Stimulated activated memory B cell treated with anti-CD40 and anti-IgM and Interleukin-4, amounts not matched to agents 10 μg/mL and 1 μg/mL and 100 μg/mL, for 72 hours (primary cell): Measurements from ENCODE around the gene LMOD1.

Experiments
- ATAC-seq: fragments of 150-1000 bp; cut with Tn5 transposase; 2 replicates; pipeline ENCODE4 v1.10.0; 2021
- H3K27ac Mint-ChIP-seq: one replicate; pipeline ENCODE4 v1.8.0; 2022; ENCODE audit warnings: mild to moderate bottlenecking, mixed read lengths
- H3K27me3 Mint-ChIP-seq: one replicate; pipeline ENCODE4 v1.8.0; 2022; ENCODE audit warnings: mixed read lengths
- H3K36me3 Mint-ChIP-seq: one replicate; pipeline ENCODE4 v1.8.0; 2022; ENCODE audit warnings: mixed read lengths
- H3K4me1 Mint-ChIP-seq: one replicate; pipeline ENCODE4 v1.8.0; 2022; ENCODE audit warnings: mixed read lengths
- H3K4me3 Mint-ChIP-seq: one replicate; pipeline ENCODE4 v1.8.0; 2022; ENCODE audit warnings: mild to moderate bottlenecking, moderate library complexity, mixed read lengths
- H3K9me3 Mint-ChIP-seq: one replicate; pipeline ENCODE4 v1.8.0; 2022; ENCODE audit warnings: mixed read lengths

The LMOD1 gene

DNA sequence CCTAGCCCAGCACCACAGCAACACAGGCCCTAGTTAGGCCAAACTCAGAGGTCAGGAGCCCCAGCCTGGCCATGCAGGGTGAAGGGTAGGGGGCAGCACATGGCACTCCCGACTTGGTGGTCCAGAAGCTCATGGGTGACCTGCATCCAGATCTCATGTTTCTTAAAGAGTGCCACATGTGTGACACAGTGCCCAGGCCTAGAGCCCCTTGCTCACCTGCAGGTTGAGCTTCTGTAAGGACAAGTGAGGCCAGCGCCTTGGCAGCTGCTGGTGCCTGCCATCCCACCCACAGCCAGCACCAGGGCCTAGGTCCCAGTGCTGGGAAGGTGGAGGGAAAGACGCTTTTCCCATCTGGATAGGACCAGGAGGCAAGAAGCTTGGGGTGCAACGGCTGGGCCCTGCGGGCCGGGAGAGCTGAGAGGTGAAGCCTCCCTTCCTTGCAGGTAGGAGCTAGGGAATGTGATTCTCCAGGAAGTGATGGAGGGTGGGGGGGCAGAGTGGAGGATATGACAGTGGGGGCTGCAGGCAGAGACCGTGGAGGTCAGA lies 51.2 kb downstream of the LMOD1 start:
- no peaks in the 10 kb centered on the region for H3K9me3 Mint-ChIP-seq
- peaks cover 54% of the 10 kb centered on the region for H3K27me3 Mint-ChIP-seq
- H3K36me3 Mint-ChIP-seq: no peaks in the 10 kb centered on the region
- no peak overlapping the region for H3K4me3 Mint-ChIP-seq
- no peak overlapping the region for H3K27ac Mint-ChIP-seq
- H3K4me1 Mint-ChIP-seq: peaks cover 5% of the 10 kb centered on the region
- no peak for ATAC-seq

GRCh38 chr1:201894343-201895119 lies 51.8 kb downstream of the LMOD1 start:
- no peak for ATAC-seq
- H3K36me3 Mint-ChIP-seq: no peaks in the 10 kb centered on the region
- H3K27me3 Mint-ChIP-seq: peaks cover 56% of the 10 kb centered on the region
- peaks cover 9% of the 10 kb centered on the region for H3K4me1 Mint-ChIP-seq
- no peaks in the 10 kb centered on the region for H3K9me3 Mint-ChIP-seq
- no peak overlapping the region for H3K4me3 Mint-ChIP-seq
- no peak overlapping the region for H3K27ac Mint-ChIP-seq

DNA sequence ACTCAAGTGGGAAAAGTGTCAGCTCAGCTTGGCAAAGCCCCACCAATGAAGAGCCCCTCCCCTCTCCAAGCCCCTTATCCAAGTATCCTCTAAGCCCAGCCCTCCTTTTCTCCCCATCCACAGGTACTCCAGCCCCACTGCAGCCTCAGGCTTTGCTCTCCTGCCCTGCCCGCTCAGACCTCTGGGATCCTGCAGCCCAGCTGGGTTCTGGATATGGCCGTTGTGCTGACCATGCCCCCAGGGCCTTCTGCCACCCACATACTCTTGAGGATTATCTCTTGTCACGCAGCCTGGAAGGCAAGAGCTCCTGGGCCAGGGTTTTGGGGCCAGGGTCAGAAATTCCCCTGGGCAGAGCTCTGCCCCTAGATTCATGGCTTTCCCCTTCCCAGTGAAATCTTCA lies 52.9 kb downstream of the LMOD1 start:
- Mint-ChIP-seq H3K4me1 (peaks cover 12% of the 10 kb centered on the region), H3K9me3 (no peaks in the 10 kb centered on the region), H3K27ac (no peak overlapping the region), H3K36me3 (no peaks in the 10 kb centered on the region), H3K4me3 (no peak overlapping the region), H3K27me3 (peaks cover 65% of the 10 kb centered on the region)
- no peak for ATAC-seq

DNA sequence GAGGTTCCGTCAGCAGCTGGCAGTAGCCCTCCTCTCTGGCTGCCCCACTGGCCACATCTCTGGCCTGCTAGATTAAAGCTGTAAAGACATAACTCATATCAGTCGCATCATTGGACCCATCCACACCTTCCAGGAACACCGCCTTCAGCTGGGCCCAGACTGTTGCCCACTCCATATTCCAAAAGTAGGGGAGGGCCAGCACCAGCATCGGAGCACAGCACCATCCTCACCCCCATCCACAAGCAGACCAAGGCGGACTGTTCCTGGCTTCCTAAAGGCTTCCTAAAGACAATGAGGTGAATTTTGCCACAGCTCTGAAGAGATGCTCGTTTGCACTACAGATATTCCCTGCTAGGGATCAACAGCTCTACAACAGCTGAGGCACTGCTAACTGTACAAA lies 54.1 kb downstream of the LMOD1 start:
- no peak overlapping the region for H3K4me3 Mint-ChIP-seq
- no peak overlapping the region for H3K27ac Mint-ChIP-seq

GRCh38 chr1:201891451-201892045 lies 54.8 kb downstream of the LMOD1 start:
- H3K27me3 Mint-ChIP-seq: peaks cover 84% of the 10 kb centered on the region
- no peak overlapping the region for H3K27ac Mint-ChIP-seq
- ATAC-seq: no peak
- H3K36me3 Mint-ChIP-seq: no peaks in the 10 kb centered on the region
- no peaks in the 10 kb centered on the region for H3K9me3 Mint-ChIP-seq
- no peak overlapping the region for H3K4me3 Mint-ChIP-seq
- H3K4me1 Mint-ChIP-seq: peaks cover 12% of the 10 kb centered on the region

More for the DNA sequence above, 54.1 kb downstream of the LMOD1 start:
- Mint-ChIP-seq H3K9me3 (no peaks in the 10 kb centered on the region), H3K36me3 (no peaks in the 10 kb centered on the region), H3K4me1 (peaks cover 12% of the 10 kb centered on the region), H3K27me3 (peaks cover 77% of the 10 kb centered on the region)
- no peak for ATAC-seq

- Mint-ChIP-seq H3K27ac (no peak overlapping the region), H3K4me1 (peaks cover 8% of the 10 kb centered on the region), H3K9me3 (no peaks in the 10 kb centered on the region), H3K27me3 (peaks cover 87% of the 10 kb centered on the region), H3K4me3 (no peak overlapping the region), H3K36me3 (no peaks in the 10 kb centered on the region)
- ATAC-seq: no peak
Measured at GRCh38 chr1:201890806-201891450, 55.4 kb downstream of the LMOD1 start.

DNA sequence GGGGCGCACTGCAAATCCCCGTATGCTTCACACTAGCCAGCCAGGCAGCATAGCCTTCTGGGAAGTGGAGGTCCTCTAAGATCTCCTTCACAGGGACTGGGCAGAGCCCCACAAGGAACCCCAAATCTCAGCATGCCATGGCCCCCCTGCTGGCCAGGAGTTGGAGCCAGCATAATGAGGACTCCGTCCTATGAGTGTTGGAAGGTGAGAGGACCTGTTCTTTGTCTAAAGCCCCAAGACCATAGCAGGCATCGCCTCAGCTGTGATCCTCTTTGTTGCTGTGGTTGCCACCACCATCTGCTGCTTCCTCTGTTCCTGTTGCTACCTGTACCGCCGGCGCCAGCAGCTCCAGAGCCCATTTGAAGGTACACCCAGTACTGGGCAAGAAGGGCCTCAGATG lies 56.1 kb downstream of the LMOD1 start:
- Mint-ChIP-seq H3K9me3 (no peaks in the 10 kb centered on the region), H3K27me3 (peaks cover 87% of the 10 kb centered on the region), H3K27ac (no peak overlapping the region), H3K4me1 (peaks cover 9% of the 10 kb centered on the region), H3K36me3 (no peaks in the 10 kb centered on the region), H3K4me3 (no peak overlapping the region)
- ATAC-seq: no peak

DNA sequence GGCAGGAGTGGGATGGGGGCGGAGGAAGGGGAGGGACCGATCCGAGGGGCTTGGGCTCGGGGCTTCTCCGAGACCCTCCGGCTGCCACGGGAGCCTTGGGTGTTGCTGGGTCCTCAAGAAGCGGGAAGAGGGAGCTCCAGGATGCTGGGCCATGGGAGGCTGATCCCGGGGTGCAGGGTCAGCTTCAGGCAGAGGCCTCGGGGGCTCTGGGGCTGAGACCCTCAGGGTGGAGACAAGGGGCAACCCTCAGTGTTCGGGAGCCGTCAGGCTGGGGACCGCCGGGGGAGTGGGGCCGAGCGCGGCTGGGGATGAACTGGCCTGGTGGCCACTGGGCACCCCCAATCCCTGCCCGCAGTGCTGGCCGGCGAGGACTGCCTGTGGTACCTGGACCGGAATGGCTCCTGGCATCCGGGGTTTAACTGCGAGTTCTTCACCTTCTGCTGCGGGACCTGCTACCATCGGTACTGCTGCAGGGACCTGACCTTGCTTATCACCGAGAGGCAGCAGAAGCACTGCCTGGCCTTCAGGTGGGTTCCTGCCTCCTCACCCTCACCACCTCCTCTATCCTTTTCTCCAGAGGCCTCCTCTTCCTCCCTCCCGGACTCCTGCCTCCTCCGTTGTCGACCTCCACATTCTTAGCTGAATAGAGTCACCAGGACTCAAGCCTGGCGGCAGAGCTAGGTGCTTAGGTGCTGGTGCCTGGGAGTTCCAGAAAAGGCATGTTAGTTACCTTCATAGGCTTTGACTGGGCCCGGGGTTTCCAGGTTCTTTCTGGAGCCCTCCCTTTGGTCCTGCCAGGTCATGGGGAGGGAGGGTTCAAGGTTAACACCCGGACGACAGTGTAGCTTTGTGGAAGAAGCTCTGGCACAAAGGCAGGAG lies 57.0 kb downstream of the LMOD1 start:
- Mint-ChIP-seq H3K4me3 (peak overlapping the region; percentile 44), H3K27ac (no peak overlapping the region), H3K4me1 (peaks cover 14% of the 10 kb centered on the region), H3K36me3 (no peaks in the 10 kb centered on the region), H3K27me3 (peaks cover 79% of the 10 kb centered on the region), H3K9me3 (no peaks in the 10 kb centered on the region)
- no peak for ATAC-seq

DNA sequence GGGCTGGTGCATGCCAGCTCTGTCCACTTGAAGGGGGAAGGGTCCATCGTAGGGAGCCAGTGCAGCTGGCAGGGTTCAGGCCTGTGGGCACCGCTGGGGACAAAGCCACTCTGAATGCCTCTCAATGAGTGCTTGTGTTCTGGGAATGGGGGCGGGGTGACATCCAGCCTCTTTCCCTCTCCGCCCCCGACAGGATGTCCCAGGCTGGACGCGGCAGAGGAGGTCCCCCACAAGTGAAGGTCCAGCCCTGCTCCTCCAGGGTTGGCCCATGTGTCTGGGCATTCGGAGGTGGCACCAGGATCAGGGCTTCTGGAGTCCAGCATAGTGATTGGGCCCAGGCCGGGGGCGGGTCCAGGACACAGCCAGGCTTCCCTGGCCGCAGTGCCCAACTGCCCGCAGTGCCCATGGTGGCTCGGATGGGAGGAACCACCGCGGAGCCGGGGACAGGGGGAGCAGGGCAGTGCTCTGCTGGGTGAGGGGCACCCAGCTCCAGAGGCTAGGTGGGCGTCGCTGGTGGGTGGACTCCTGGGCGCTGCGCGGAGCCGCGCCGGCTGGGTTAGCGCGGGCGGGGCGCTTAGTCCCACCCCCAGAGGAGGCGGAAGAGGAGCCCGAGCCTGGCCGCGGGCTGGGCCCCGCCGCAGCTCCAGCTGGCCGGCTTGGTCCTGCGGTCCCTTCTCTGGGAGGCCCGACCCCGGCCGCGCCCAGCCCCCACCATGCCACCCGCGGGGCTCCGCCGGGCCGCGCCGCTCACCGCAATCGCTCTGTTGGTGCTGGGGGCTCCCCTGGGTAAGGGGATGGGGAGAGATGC lies 57.9 kb downstream of the LMOD1 start, which contains the start of gene SHISA4:
TSS of gene SHISA4 (plus strand) at position 617 of the 808 bp plus-strand sequence. CDS start at position 714, 97 bp downstream.
- peak; percentile 49 for ATAC-seq
- Mint-ChIP-seq H3K27me3 (peaks cover 71% of the 10 kb centered on the region), H3K9me3 (no peaks in the 10 kb centered on the region), H3K4me3 (peak within 1 kb of the TSS; percentile 61), H3K4me1 (peaks cover 22% of the 10 kb centered on the region), H3K36me3 (no peaks in the 10 kb centered on the region), H3K27ac (no peak within 1 kb of the TSS)

DNA sequence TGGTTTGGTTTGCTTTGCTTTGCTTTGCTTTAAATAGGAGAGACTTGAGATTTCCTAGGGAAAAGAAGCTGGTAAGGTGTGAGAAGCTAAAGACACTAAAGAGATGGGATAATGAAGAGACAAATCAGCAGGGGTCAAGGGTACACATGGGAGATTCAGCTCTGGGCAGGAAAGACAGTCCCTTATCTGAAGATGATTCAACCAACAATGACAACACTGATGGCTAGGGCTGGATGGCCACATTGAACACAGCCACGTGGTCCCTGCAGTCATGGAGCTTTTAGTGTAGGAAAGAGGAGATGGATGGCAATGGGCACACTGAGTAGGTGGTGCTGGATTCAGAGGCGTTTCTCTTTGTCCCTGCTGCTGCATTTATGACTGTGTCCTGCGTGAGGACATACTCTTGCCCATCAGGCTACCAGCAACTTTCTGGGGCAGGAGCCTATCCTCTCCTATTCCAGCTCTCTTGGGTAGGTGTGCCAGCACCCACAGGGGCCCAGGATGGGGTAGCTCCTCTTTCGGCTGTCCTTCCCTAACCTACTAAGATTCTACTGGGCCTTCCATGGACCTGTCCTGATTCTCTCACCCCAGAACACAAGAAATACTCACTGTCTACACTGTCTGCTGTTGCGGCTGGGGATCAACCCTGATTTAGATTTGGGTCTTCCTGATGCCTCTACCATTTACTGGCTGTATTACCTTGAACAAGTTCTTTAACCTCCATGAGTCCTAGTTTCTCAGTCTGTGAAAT lies 59.1 kb downstream of the LMOD1 start:
- H3K9me3 Mint-ChIP-seq: no peaks in the 10 kb centered on the region
- no peaks in the 10 kb centered on the region for H3K36me3 Mint-ChIP-seq
- no peak overlapping the region for H3K4me3 Mint-ChIP-seq
- no peak overlapping the region for H3K27ac Mint-ChIP-seq
- H3K27me3 Mint-ChIP-seq: peaks cover 59% of the 10 kb centered on the region
- ATAC-seq: no peak
- peaks cover 31% of the 10 kb centered on the region for H3K4me1 Mint-ChIP-seq

DNA sequence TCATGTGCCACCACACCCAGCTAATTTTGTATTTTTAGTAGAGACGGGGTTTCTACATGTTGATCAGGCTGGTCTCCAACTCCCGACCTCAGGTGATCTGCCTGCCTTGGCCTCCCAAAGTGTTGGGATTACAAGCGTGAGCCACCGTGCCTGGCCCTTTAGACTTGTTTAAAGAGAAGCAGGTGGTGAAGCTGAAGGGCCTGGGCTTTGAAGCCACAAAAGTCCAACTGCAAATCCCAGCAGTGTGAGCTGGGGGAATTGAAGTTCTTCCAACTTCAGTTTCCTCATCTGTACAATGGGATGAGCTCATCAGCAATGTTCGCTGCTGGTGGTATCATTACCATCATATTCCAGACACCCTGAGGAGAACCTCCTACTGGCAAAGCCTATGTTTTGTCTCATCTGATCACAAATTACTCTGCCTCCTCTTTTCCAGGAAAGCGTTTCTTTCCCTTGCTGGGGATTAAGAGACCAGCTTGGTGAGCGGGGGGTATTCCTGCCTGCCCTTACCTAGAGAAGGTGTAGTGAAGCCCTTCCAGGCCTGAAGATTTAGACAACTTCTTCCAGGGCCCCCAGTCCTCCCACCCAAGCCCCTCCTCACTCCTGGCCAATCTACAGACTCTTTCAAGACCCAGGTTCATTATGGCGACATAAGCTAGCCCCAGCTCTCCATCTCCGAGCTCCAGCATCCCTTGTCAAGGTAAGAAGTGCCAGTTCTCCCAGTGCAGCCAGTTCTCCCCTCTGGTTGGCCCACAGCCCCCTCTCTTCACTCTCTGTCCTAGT lies 60.1 kb downstream of the LMOD1 start:
- H3K27ac Mint-ChIP-seq: no peak overlapping the region
- H3K9me3 Mint-ChIP-seq: no peaks in the 10 kb centered on the region
- H3K27me3 Mint-ChIP-seq: peaks cover 49% of the 10 kb centered on the region
- no peak for ATAC-seq
- no peaks in the 10 kb centered on the region for H3K36me3 Mint-ChIP-seq
- H3K4me3 Mint-ChIP-seq: no peak overlapping the region
- peaks cover 31% of the 10 kb centered on the region for H3K4me1 Mint-ChIP-seq

DNA sequence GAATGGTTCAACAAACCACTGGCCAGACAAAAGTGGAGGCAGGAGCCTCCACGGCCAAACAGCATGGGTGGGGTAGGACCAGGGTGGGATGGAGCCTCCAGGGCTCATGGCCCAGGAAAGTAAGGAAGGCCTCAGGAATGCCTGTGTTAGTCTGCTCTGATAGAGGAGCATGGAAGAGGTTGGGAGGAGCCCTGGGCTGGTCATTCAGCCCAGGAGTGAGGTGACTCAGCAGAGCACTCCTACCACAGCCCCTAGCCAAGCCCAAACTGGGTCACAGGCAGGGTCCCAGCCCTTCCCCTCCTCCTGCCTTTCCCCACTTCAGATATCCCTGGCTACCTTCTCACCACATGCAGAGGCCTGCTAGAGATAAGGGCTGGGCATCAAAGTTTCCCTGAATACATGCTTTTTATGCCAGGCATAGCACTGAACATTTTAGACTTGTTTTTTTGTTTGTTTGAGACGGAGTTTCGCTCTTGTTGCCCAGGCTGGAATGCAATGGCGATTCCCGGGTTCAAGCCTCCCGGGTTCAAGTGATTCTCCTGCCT lies 60.7 kb downstream of the LMOD1 start:
- H3K4me3 Mint-ChIP-seq: no peak overlapping the region
- H3K27ac Mint-ChIP-seq: no peak overlapping the region
- H3K27me3 Mint-ChIP-seq: peaks cover 42% of the 10 kb centered on the region
- H3K9me3 Mint-ChIP-seq: no peaks in the 10 kb centered on the region
- ATAC-seq: no peak
- no peaks in the 10 kb centered on the region for H3K36me3 Mint-ChIP-seq
- peaks cover 31% of the 10 kb centered on the region for H3K4me1 Mint-ChIP-seq

DNA sequence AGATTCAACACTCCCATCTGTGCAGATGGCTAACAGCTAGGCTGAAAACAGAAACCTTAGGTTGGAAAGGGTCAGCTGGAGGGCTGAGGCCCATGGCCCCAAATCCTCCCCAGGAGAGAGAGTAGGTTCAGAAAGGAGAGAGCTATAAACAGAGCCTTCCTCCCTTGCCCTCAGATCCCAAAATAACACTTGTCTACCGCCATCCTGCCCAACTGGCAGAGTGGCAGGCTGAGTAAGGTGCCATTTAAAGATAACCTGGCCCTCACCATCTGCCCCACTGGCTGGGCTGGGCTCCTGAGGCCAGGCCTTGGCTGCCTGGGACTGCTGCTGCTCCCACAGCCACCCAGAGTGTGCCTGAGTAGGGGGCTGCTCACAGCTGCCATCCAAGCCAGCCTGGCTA lies 61.9 kb downstream of the LMOD1 start:
- Mint-ChIP-seq H3K36me3 (no peaks in the 10 kb centered on the region), H3K27me3 (peaks cover 30% of the 10 kb centered on the region), H3K4me1 (peaks cover 27% of the 10 kb centered on the region), H3K9me3 (no peaks in the 10 kb centered on the region), H3K4me3 (no peak overlapping the region), H3K27ac (no peak overlapping the region)
- ATAC-seq: no peak
